Endothelial cell of umbilical vein (primary cell): ENCODE data around the gene TFDP2. TPM values are rescaled to one million over a fixed set of nuclear protein-coding genes. Genes with fewer than 3 reads are reported as not detected.

Experiments used
- BruUV-seq: library from RNA; stranded (reverse); fragments of 400-500 nt; replicated peaks from 2 replicates; lab custom pipeline; 2021; lab: Mats Ljungman, UMichigan
- CTCF ChIA-PET: fragments of 300-600, 350-600 bp; sonication (Branson Sonifier 250); formaldehyde crosslinking; loops from one replicate; lab custom pipeline; 2021; ENCODE audit warnings: antibody characterized with exemption, inconsistent platforms; lab: Charles Lee
- POLR2A ChIA-PET: fragments of 300-600, 350-600 bp; sonication (Branson Sonifier 250); formaldehyde crosslinking; loops from one replicate; lab custom pipeline; 2021; ENCODE audit warnings: antibody characterized with exemption, inconsistent platforms; lab: Charles Lee
- DNase-seq: peaks from one replicate; pipeline ENCODE4 v3.0.0-alpha.2; 2011; ENCODE audit warnings: low read depth, low spot score
- FAIRE-seq: peaks from 2 replicates; lab custom pipeline; 2011; peaks lifted over from hg19 to GRCh38; lab: Jason Lieb, UNC
- H2AFZ ChIP-seq: 2 replicates; pipeline ENCODE4 v1.6.0; 2012; ENCODE audit warnings: low read depth, low read length, control low read depth, inconsistent platforms
- H3K27ac ChIP-seq: 2 replicates; pipeline ENCODE4 v1.5.1; 2011; ENCODE audit warnings: low read depth, mild to moderate bottlenecking, control low read depth, low read length, moderate library complexity; ENCODE audit not compliant: insufficient read depth
- H3K27me3 ChIP-seq, 2 experiments: 2 replicates each; pipeline versions ENCODE4 v1.6.0 to v1.6.1; 2011; ENCODE audit warnings: low read length in 2 of 2, mixed read lengths in 1 of 2; ENCODE audit not compliant: control insufficient read depth in 2 of 2, insufficient read depth in 2 of 2
- H3K36me3 ChIP-seq, 2 experiments: 2 replicates in 1 of 2; 3 replicates in 1 of 2; pipeline ENCODE4 v1.5.1; 2011; ENCODE audit warnings: low read length in 2 of 2, mild to moderate bottlenecking in 1 of 2, moderate library complexity in 1 of 2; ENCODE audit not compliant: control insufficient read depth in 2 of 2, insufficient read depth in 2 of 2; ENCODE audit errors: extremely low read depth in 1 of 2
- H3K4me1 ChIP-seq: 3 replicates; pipeline ENCODE4 v1.5.1; 2011; ENCODE audit warnings: mild to moderate bottlenecking, low read length; ENCODE audit not compliant: control insufficient read depth, insufficient read depth; ENCODE audit errors: extremely low read depth
- H3K4me2 ChIP-seq: 2 replicates; pipeline ENCODE4 v1.6.1; 2011; ENCODE audit warnings: low read length, control low read depth, mixed read lengths; ENCODE audit not compliant: insufficient read depth
- H3K4me3 ChIP-seq, 3 experiments: fragments of 200-600 bp in 1 of 3; sonication (generic), shearing (Covaris generic) in 1 of 3; replicated peaks in 1 of 3; 2 replicates each; pipeline ENCODE4 v1.5.1; 2011 to 2016; ENCODE audit warnings: control low read depth in 3 of 3, low read length in 3 of 3, mild to moderate bottlenecking in 2 of 3, inconsistent platforms in 1 of 3, low read depth in 1 of 3, moderate library complexity in 1 of 3; ENCODE audit not compliant: insufficient read depth in 1 of 3
- H3K79me2 ChIP-seq: 2 replicates; pipeline ENCODE4 v1.6.0; 2012; ENCODE audit warnings: low read length, inconsistent platforms; ENCODE audit not compliant: control insufficient read depth, insufficient read depth
- H3K9ac ChIP-seq: replicated peaks from 2 replicates; pipeline ENCODE3; 2011; ENCODE audit warnings: low read length, control low read depth; ENCODE audit not compliant: insufficient read depth; ENCODE audit errors: extremely low read depth
- H3K9me1 ChIP-seq: replicated peaks from 3 replicates; pipeline ENCODE4 v1.6.0; 2011; ENCODE audit warnings: mild to moderate bottlenecking, low read length; ENCODE audit not compliant: control insufficient read depth, insufficient read depth; ENCODE audit errors: extremely low read depth
- H3K9me3 ChIP-seq: replicated peaks from 2 replicates; pipeline ENCODE4 v1.5.1; 2012; ENCODE audit warnings: low read length, inconsistent platforms; ENCODE audit not compliant: control insufficient read depth, insufficient read depth
- H4K20me1 ChIP-seq: replicated peaks from 2 replicates; pipeline ENCODE3; 2011; ENCODE audit warnings: mild to moderate bottlenecking, low read length; ENCODE audit not compliant: control insufficient read depth, insufficient read depth; ENCODE audit errors: extremely low read depth
- EZH2 ChIP-seq: IDR thresholded peaks from 2 replicates; pipeline ENCODE4 v1.6.1; 2012; ENCODE audit warnings: borderline replicate concordance, low read depth, mild to moderate bottlenecking, moderate library complexity, low read length, inconsistent platforms; ENCODE audit not compliant: severe bottlenecking
- FOS ChIP-seq: IDR thresholded peaks from 2 replicates; pipeline ENCODE4 v1.6.1; 2011; ENCODE audit warnings: mild to moderate bottlenecking, low read length, moderate library complexity, borderline replicate concordance; ENCODE audit not compliant: insufficient read depth
- GATA2 ChIP-seq: IDR thresholded peaks from 2 replicates; pipeline ENCODE4 v1.7.0; 2011; ENCODE audit warnings: low read depth, mild to moderate bottlenecking, moderate library complexity, mixed read lengths, low read length; ENCODE audit not compliant: insufficient read length, insufficient read depth
- JUN ChIP-seq: IDR thresholded peaks from 2 replicates; pipeline ENCODE4 v1.6.1; 2011; ENCODE audit warnings: borderline replicate concordance, low read depth; ENCODE audit not compliant: insufficient read length, insufficient read depth
- MYC ChIP-seq: IDR thresholded peaks from one replicate; pipeline ENCODE4 v1.6.1; 2011; ENCODE audit warnings: mild to moderate bottlenecking, low read depth, low read length
- POLR2A ChIP-seq: IDR thresholded peaks from 2 replicates; pipeline ENCODE4 v1.6.1; 2012; ENCODE audit warnings: low read depth, mild to moderate bottlenecking, control low read depth, low read length
- POLR2AphosphoS5 ChIP-seq: IDR thresholded peaks from 2 replicates; pipeline ENCODE4 v1.6.1; 2012; ENCODE audit warnings: low read depth, mild to moderate bottlenecking, control low read depth, low read length, moderate library complexity; ENCODE audit not compliant: insufficient read depth
- dilution Hi-C: fragments of 300-500 bp; cut with MboI; formaldehyde crosslinking; loops from one replicate; pipeline ENCODE4 v1.15.0; 2019; ENCODE audit warnings: low sequenced_read_pairs; ENCODE audit not compliant: extremely low pct_ligation_motif_present
- intact Hi-C: fragments of 100-400 bp; cut with micrococcal nuclease; formaldehyde crosslinking; loops from one replicate; pipeline ENCODE4 v1.10.0; 2022
- polyA plus RNA-seq, 4 experiments: library from polyadenylated mRNA; depleted of rRNA in 3 of 4; stranded (reverse) in 3 of 4; unstranded in 1 of 4; fragments of >200 nt; gene quantifications; 2 replicates each; pipeline versions ENCODE4 v1.2.1 to v1.2.3, GENCODE V29; 2011 to 2012; ENCODE audit warnings: missing spikeins in 1 of 4
- total RNA-seq: library from RNA; stranded (reverse); gene quantifications from 2 replicates; pipeline ENCODE4 v1.2.3, GENCODE V29; 2021
- TF ChIP-seq, protein P1 (sequence below): IDR thresholded peaks from 2 replicates; pipeline ENCODE4 v1.6.1; 2011; ENCODE audit not compliant: insufficient read depth, insufficient read length
- TF ChIP-seq, protein P2 (sequence below), 2 donors: IDR thresholded peaks; 1 replicate in 1 of 2; 2 replicates in 1 of 2; pipeline ENCODE4 v1.5.1; 2011; ENCODE audit warnings: low read length in 2 of 2, mild to moderate bottlenecking in 2 of 2, moderate library complexity in 2 of 2, control low read depth in 1 of 2, inconsistent platforms in 1 of 2, low read depth in 1 of 2; ENCODE audit not compliant: insufficient read depth in 1 of 2; ENCODE audit errors: extremely low read depth in 1 of 2

TFDP2 gene
- total and polyA plus RNA-seq, 2 donors (not counting 3 experiments of a cell fraction or from before 2014, with no cell fraction given) = 8.5 to 21.5 TPM

DNA sequence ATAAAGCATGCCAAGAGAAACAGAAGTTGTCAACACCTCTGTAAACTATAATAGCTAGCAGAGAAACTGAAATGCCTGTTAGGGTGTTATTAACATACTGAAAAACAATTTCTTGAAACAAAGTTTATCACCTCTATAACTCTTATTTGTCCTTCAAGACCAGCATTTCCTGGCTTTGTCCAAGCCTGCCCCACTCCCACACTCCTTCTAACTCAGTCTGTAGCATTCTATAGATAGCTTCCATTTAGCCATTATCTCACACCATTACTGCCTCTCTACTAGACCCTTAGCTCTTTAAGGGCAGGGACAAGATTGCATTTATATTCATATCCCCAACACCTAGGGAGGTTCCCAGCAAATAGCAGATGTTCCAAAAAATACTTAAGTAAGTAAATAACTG is 39.5 kb upstream of the TFDP2 start:
- DNase-seq = peak; percentile 61
- TF ChIP-seq MYC (no peak), POLR2A (no peak), GATA2 (no peak), FOS (no peak), JUN (no peak), EZH2 (no peak), POLR2AphosphoS5 (no peak)
- TF ChIP-seq, protein P1, sequence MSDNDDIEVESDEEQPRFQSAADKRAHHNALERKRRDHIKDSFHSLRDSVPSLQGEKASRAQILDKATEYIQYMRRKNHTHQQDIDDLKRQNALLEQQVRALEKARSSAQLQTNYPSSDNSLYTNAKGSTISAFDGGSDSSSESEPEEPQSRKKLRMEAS = no peak
- TF ChIP-seq, protein P2, sequence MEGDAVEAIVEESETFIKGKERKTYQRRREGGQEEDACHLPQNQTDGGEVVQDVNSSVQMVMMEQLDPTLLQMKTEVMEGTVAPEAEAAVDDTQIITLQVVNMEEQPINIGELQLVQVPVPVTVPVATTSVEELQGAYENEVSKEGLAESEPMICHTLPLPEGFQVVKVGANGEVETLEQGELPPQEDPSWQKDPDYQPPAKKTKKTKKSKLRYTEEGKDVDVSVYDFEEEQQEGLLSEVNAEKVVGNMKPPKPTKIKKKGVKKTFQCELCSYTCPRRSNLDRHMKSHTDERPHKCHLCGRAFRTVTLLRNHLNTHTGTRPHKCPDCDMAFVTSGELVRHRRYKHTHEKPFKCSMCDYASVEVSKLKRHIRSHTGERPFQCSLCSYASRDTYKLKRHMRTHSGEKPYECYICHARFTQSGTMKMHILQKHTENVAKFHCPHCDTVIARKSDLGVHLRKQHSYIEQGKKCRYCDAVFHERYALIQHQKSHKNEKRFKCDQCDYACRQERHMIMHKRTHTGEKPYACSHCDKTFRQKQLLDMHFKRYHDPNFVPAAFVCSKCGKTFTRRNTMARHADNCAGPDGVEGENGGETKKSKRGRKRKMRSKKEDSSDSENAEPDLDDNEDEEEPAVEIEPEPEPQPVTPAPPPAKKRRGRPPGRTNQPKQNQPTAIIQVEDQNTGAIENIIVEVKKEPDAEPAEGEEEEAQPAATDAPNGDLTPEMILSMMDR (IDR thresholded peaks at IDR 0.05; ENCODE audit: extremely low read depth in 1 of 2, insufficient read depth in 1 of 2, low read depth in 1 of 2, low read length in 2 of 2) = no peak
- CTCF ChIA-PET = interaction anchor here (0.7 to 1.6 kb wide), 6 partner anchors 8 to 67 kb away, joined by 3 to 4 read pairs (median 4); no protein-coding TSS in a partner anchor
- no peaks in the 10 kb centered on the region for H3K4me1 ChIP-seq
- BruUV-seq = no TSS peak
- no peak overlapping the region for H3K4me2 ChIP-seq
- POLR2A ChIA-PET = no interaction called here
- FAIRE-seq = no peak
- no peaks in the 10 kb centered on the region for H3K9me3 ChIP-seq
- no peak overlapping the region for H3K9ac ChIP-seq
- H3K27ac ChIP-seq = no peak overlapping the region
- H3K36me3 ChIP-seq = no peaks in the 10 kb centered on the region
- intact Hi-C loops (no loop called here), dilution Hi-C loops (no loop called here)
- H3K4me3 ChIP-seq = no peak overlapping the region
- H4K20me1 ChIP-seq = no peaks in the 10 kb centered on the region
- H2AFZ ChIP-seq = no peak overlapping the region
- no peaks in the 10 kb centered on the region for H3K79me2 ChIP-seq
- no peaks in the 10 kb centered on the region for H3K27me3 ChIP-seq
- H3K9me1 ChIP-seq = no peaks in the 10 kb centered on the region
